ENCODE measurements around the gene BIN2.

The BIN2 gene

GRCh38 chr12:51323966-51324895, at the start of gene BIN2:
Gene BIN2 (minus strand): TSS chr12:51324174. CDS start chr12:51324102, 72 bp downstream.
- peak; percentile 88 for DNase-seq

- DNase-seq, result no peak
These were observed 49.2 kb upstream of the BIN2 start for GRCh38 chr12:51373187-51373586.

GRCh38 chr12:51372021-51372420, 48.0 kb upstream of the BIN2 start:
- DNase-seq, result no peak

GRCh38 chr12:51371295-51371953, 47.5 kb upstream of the BIN2 start:
- DNase-seq, result no peak

- no peak for DNase-seq
These were observed 46.7 kb upstream of the BIN2 start for GRCh38 chr12:51370667-51371066.

- DNase-seq, result no peak
These were observed 45.6 kb upstream of the BIN2 start for GRCh38 chr12:51369581-51369980.

GRCh38 chr12:51368640-51369517, 44.9 kb upstream of the BIN2 start:
- DNase-seq, result peak; percentile 90

- DNase-seq, result no peak
These were observed 41.3 kb upstream of the BIN2 start for GRCh38 chr12:51365276-51365675.

- no peak for DNase-seq
These were observed 40.0 kb upstream of the BIN2 start for GRCh38 chr12:51364001-51364400.

- DNase-seq, result no peak
These were observed 38.9 kb upstream of the BIN2 start for GRCh38 chr12:51362747-51363342.

- no peak for DNase-seq
These were observed 38.3 kb upstream of the BIN2 start for GRCh38 chr12:51362307-51362706.

- no peak for DNase-seq
These were observed 37.4 kb upstream of the BIN2 start for GRCh38 chr12:51361161-51362016.

GRCh38 chr12:51360315-51360714, 36.3 kb upstream of the BIN2 start:
- DNase-seq, result no peak

- no peak for DNase-seq
These were observed 35.9 kb upstream of the BIN2 start for GRCh38 chr12:51359851-51360250.

- DNase-seq, result no peak
These were observed 34.5 kb upstream of the BIN2 start for GRCh38 chr12:51358496-51358895.

GRCh38 chr12:51357374-51358047, 33.5 kb upstream of the BIN2 start:
- no peak for DNase-seq

- DNase-seq, result no peak
These were observed 28.0 kb upstream of the BIN2 start for GRCh38 chr12:51351913-51352532.

GRCh38 chr12:51349026-51349425, 25.1 kb upstream of the BIN2 start:
- no peak for DNase-seq

GRCh38 chr12:51348116-51348515, 24.1 kb upstream of the BIN2 start:
- DNase-seq, result no peak

GRCh38 chr12:51346581-51346980, 22.6 kb upstream of the BIN2 start, which contains the start of gene CELA1:
Gene CELA1 (minus strand): TSS chr12:51346679. CDS start chr12:51346638, 41 bp downstream.
- no peak for DNase-seq

- no peak for DNase-seq
These were observed 21.7 kb upstream of the BIN2 start for GRCh38 chr12:51345681-51346080.

Measured in activated CD8-positive, alpha-beta memory T cell treated with anti-CD3 and anti-CD28 coated beads for 24 hours (primary cell).